Astrocyte of the spinal cord (primary cell): ENCODE data around the gene ZNF414.
A peak's percentile ranks its signal among the peaks of the same experiment; 100 is the strongest.

Experiments used
- DNase-seq: peaks from one replicate; pipeline ENCODE4 v3.0.0; 2011; ENCODE audit warnings: low read depth, low spot score
- H3K4me3 ChIP-seq: 2 replicates; pipeline ENCODE4 v1.5.1; 2011; ENCODE audit warnings: low read depth, mild to moderate bottlenecking, low read length, moderate library complexity
- CTCF ChIP-seq: IDR thresholded peaks from 2 replicates; pipeline ENCODE4 v1.5.1; 2012; ENCODE audit warnings: low read depth, mild to moderate bottlenecking, low read length, inconsistent platforms
- in situ Hi-C: cut with HindIII; loops from 2 replicates; pipeline ENCODE4 v1.10.0; 2017; ENCODE audit warnings: low sequenced_read_pairs

ZNF414 gene

DNA sequence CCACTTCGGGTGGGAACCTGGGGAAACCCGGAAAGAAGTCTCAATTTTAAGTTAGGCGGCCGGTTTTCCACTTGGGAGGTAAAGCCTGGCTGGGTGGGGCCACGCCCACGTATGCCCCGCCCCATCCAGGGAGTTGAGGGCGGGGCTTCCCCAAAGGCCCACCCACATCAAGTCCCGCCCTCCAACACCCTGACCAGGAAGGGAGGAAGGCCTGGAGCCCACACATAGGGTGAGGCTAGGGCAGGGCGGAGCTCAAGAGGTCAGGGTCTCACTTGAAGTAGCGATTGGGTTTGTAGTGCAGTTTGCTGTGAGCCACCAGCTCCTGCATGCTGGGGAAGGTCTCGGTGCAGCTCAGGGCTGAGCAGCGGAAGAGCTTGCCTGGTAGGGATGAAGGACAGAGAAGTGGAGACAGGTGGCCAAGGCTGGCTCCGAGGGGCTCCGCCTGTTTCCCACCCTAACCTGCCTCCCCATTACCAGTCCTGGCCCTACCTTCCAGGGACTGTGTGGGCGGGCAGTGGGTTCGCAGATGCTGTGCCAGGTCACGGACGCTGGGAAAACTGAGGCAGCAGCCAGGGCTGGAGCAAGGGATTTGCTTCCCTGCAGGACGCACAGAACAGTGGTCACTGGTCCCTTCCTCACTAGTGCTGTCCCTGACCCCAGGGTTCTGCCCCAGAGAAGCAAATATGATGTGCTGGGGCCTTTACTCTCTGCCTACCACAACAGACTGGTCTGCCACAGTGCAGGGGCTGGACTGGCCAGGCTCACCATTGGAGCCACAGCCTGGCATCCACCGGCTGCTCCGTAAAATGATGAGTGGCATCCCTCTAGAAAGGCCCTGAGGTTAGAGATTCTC, 1.6 kb downstream of the ZNF414 start:
- no peak for DNase-seq
- no peak overlapping the region for H3K4me3 ChIP-seq
- in situ Hi-C loops, result no loop called here
- no peak for TF ChIP-seq CTCF

GRCh38 chr19:8511573-8512101, 2.3 kb downstream of the ZNF414 start:
- in situ Hi-C loops, result no loop called here
- no peak overlapping the region for H3K4me3 ChIP-seq
- TF ChIP-seq CTCF, result no peak
- no peak for DNase-seq

DNA sequence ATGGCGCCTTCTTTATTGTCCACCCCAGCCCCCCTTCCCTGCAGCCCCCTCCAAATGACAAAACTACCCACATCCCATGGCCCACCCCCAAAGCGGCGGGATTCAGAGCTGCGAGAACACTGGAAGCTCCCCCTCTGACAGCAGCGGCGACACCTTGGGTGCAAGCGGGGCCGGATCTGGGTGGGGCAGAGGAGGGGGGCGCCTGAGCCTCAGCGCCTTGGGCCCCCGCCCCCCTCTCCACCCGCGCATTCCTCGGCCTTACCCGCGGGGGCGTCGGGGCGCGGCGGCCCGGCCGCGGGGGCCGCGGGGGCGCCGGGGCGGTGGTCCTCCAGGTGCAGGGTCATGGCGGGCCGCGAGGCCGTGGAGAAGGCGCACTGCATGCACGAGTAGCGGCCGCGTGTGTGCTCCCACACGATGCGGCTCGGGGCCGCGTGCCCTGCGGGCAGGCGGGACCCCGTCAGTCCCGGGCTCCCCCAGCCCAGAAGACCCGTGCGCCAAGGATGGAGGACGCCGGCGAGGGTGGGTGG, 3.3 kb downstream of the ZNF414 start:
- no peak for TF ChIP-seq CTCF
- no peak for DNase-seq
- in situ Hi-C loops, result no loop called here
- H3K4me3 ChIP-seq, result no peak overlapping the region

DNA sequence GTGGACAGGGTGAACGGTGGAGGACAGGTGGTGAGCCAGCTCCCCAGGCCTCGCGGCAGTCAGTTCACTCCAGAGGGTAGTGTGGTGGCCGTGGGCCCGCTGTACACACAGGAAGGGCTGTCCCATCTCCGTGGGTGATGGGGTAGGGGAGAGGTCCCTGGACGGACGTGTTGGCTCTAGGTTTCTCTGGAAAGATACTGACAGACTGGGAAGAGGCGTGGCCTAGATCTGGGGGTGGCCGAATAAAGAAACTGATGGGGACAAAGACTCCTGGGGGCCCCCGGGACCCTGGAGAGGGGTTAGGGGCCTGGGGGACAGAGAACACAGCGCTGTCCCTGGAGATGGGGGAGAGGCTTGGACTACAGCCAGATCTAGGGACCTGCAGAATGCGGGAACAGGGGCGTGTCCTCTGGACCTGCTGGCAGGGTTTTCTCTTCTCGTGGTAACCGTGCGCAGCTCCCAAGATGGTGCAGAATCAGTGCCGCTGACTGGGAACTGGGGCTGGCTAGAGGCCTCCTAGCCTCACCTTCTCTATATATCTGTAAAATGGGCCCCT, 7.5 kb downstream of the ZNF414 start:
- no peak for TF ChIP-seq CTCF
- in situ Hi-C loops, result no loop called here
- H3K4me3 ChIP-seq, result peak overlapping the region; percentile 49
- no peak for DNase-seq

DNA sequence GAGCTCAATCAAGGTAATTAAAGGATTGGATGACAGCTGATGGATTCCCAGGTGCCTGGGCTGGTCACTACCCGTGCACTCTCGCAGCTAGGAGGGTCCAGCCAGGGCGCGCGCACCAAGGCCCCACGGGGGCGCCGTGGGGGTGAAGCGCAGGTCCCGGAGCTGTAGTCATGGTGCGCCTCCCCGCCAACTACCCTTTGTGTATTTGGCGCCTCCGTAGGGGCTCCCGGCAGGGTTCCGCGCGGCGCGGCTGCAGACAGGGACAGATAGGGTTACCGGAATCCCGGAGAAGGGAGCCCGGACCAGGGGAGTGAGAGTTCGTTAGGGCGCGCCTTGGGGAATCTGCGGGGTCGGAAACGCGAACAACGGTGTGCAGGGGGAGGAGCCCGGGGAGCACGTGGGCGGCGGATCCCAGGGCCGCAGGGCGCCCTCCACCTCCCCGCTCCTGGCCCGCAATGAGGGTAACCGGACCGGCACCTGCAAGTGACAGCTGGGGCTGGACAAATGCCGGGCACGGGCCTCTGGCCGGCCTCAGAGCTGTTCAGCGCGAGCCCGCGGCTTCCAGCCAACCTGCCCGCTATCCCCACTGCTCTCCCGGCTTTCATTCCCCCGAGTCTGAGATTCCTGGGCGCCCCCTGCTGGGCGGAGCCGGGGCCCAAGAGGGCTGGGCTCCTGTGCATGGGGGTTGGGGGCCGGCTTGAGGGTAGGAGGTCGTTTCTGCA, 8.1 kb downstream of the ZNF414 start:
- peak overlapping the region; percentile 49 for H3K4me3 ChIP-seq
- in situ Hi-C loops, result no loop called here
- DNase-seq, result peak; percentile 63
- peak; percentile 93 for TF ChIP-seq CTCF

GRCh38 chr19:8504919-8505318, 9.0 kb downstream of the ZNF414 start:
- no peak for DNase-seq
- in situ Hi-C loops, result no loop called here
- no peak for TF ChIP-seq CTCF
- H3K4me3 ChIP-seq, result no peak overlapping the region
